Tibial artery (tissue), 4 donors: ENCODE measurements around the gene ATP5F1D.

Experiments
- DNase-seq, 2 donors: peaks; one replicate each; pipeline ENCODE4 v3.0.0-alpha.2; 2019
- H3K27ac ChIP-seq, 2 donors: fragments of 200-600 bp; sonication (generic) in 1 of 2; 1 replicate in 1 of 2; 2 replicates in 1 of 2; pipeline ENCODE4 v1.5.1; 2018 to 2019; ENCODE audit warnings: mild to moderate bottlenecking in 1 of 2
- H3K27me3 ChIP-seq, 2 donors: fragments of 200-600 bp; sonication (generic) in 1 of 2; one replicate each; pipeline versions ENCODE4 v1.5.1 to v1.6.0; 2016 to 2019
- H3K36me3 ChIP-seq, 3 donors: fragments of 200-600 bp; sonication (generic) in 2 of 3; one replicate each; pipeline ENCODE4 v1.5.1; 2016 to 2019; ENCODE audit warnings: mild to moderate bottlenecking in 2 of 3
- H3K4me1 ChIP-seq, 4 donors: fragments of 200-600 bp; sonication (generic) in 2 of 4; 1 replicate in 3 of 4; 2 replicates in 1 of 4; pipeline ENCODE4 v1.5.1; 2016 to 2019
- H3K4me3 ChIP-seq, 2 donors: fragments of 200-600 bp; sonication (generic) in 1 of 2; 1 replicate in 1 of 2; 2 replicates in 1 of 2; pipeline ENCODE4 v1.5.1; 2018 to 2019; ENCODE audit warnings: mild to moderate bottlenecking in 2 of 2
- H3K9me3 ChIP-seq, 3 donors: fragments of 200-600 bp; sonication (generic) in 1 of 3; one replicate each; pipeline ENCODE4 v1.5.1; 2016 to 2019
- intact Hi-C: fragments of 100-400 bp; cut with DNase I; formaldehyde crosslinking; loops from one replicate; pipeline ENCODE4 v1.15.0; 2023; ENCODE audit warnings: low total_unique reads
- TF ChIP-seq, protein P1 (sequence below), 2 experiments: fragments of 200-600 bp in 1 of 2; fragments of 450-650 bp in 1 of 2; IDR thresholded peaks; one replicate each; pipeline ENCODE4 v1.5.1; 2017 to 2019; ENCODE audit warnings: antibody characterized with exemption in 2 of 2, mild to moderate bottlenecking in 1 of 2, moderate library complexity in 1 of 2

Gene ATP5F1D

GRCh38 chr19:1223018-1223855 lies 18.3 kb upstream of the ATP5F1D start:
- H3K27ac ChIP-seq = no peak overlapping the region

GRCh38 chr19:1224047-1224825 lies 17.3 kb upstream of the ATP5F1D start:
- intact Hi-C loops = no loop called here
- TF ChIP-seq, protein P1, sequence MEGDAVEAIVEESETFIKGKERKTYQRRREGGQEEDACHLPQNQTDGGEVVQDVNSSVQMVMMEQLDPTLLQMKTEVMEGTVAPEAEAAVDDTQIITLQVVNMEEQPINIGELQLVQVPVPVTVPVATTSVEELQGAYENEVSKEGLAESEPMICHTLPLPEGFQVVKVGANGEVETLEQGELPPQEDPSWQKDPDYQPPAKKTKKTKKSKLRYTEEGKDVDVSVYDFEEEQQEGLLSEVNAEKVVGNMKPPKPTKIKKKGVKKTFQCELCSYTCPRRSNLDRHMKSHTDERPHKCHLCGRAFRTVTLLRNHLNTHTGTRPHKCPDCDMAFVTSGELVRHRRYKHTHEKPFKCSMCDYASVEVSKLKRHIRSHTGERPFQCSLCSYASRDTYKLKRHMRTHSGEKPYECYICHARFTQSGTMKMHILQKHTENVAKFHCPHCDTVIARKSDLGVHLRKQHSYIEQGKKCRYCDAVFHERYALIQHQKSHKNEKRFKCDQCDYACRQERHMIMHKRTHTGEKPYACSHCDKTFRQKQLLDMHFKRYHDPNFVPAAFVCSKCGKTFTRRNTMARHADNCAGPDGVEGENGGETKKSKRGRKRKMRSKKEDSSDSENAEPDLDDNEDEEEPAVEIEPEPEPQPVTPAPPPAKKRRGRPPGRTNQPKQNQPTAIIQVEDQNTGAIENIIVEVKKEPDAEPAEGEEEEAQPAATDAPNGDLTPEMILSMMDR (IDR thresholded peaks at IDR 0.05) = no peak
- H3K27me3 ChIP-seq = no peaks in the 10 kb centered on the region
- H3K9me3 ChIP-seq = no peaks in the 10 kb centered on the region
- no peak for DNase-seq
- peaks cover 0 to 36% (median 22%) of the 10 kb centered on the region in 4 donors for H3K4me1 ChIP-seq
- peaks cover 50 to 92% (median 77%) of the 10 kb centered on the region in 3 donors for H3K36me3 ChIP-seq
- no peak overlapping the region for H3K27ac ChIP-seq
- H3K4me3 ChIP-seq = no peak overlapping the region

More at GRCh38 chr19:1223018-1223855, 18.3 kb upstream of the ATP5F1D start:
- Histone ChIP-seq H3K4me1 (peaks cover 5 to 46% (median 32%) of the 10 kb centered on the region in 4 donors), H3K36me3 (peaks cover 50 to 86% (median 76%) of the 10 kb centered on the region in 3 donors), H3K9me3 (no peaks in the 10 kb centered on the region), H3K27me3 (no peaks in the 10 kb centered on the region), H3K4me3 (no peak overlapping the region)
- DNase-seq = no peak
- intact Hi-C loops = no loop called here
- TF ChIP-seq, protein P1 (IDR thresholded peaks at IDR 0.05) = peak; percentile 19 to 42

- Histone ChIP-seq H3K36me3 (peaks cover 50 to 90% (median 75%) of the 10 kb centered on the region in 3 donors), H3K4me3 (no peak overlapping the region), H3K9me3 (no peaks in the 10 kb centered on the region), H3K27ac (no peak overlapping the region), H3K4me1 (peaks cover 0 to 30% (median 19%) of the 10 kb centered on the region in 4 donors), H3K27me3 (no peaks in the 10 kb centered on the region)
- TF ChIP-seq, protein P1 (IDR thresholded peaks at IDR 0.05) = no peak
- no peak for DNase-seq
- intact Hi-C loops = no loop called here
These were observed 16.7 kb upstream of the ATP5F1D start for GRCh38 chr19:1224847-1225246.

DNA sequence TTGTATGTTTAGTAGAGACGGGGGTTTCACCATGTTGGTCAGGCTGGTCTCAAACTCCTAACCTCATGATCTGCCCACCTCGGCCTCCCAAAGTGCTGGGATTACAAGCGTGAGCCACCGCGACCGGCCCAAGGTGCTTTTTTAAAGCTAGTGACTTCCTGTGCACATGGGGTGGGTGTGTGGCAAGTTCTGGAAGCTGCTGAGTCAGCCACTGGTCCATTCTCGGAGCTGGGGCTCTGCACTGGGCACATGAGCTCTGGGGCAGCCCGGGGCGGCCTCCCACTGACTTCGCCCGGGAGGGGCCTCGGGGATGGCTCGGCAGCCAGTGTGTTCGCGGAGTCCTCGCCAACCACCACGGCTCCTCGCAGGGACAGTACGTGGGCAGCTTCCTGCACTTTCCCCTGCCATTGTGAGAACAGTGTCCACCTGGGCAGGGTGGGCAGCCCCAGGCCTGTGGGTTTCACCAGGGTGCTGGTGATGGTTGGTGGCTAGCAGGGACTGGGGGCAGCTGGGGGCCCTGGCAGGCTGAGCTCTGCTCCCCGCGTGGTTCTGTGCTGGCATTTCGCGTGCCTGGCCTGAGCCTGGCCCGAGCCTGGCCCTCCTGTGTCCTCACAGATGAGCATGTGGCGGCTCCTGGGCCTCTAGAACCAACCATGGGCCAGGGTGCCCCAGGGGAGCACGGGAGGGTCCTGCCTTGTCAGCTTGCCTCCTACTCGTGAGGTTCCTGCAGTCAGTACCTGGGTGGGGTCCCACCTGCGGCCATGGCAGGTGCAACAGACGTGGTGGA lies 15.9 kb upstream of the ATP5F1D start:
- intact Hi-C loops = no loop called here
- no peak overlapping the region for H3K27ac ChIP-seq

GRCh38 chr19:1226227-1226518 lies 15.4 kb upstream of the ATP5F1D start:
- DNase-seq = no peak
- Histone ChIP-seq H3K4me3 (no peak overlapping the region), H3K36me3 (peaks cover 43 to 76% (median 62%) of the 10 kb centered on the region in 3 donors), H3K27ac (no peak overlapping the region), H3K4me1 (peaks cover 0 to 24% (median 13%) of the 10 kb centered on the region in 4 donors), H3K9me3 (no peaks in the 10 kb centered on the region), H3K27me3 (no peaks in the 10 kb centered on the region)
- TF ChIP-seq, protein P1 (IDR thresholded peaks at IDR 0.05) = no peak
- intact Hi-C loops = no loop called here

More for the DNA sequence above, 15.9 kb upstream of the ATP5F1D start:
- H3K27me3 ChIP-seq = no peaks in the 10 kb centered on the region
- TF ChIP-seq, protein P1 (IDR thresholded peaks at IDR 0.05) = no peak
- H3K9me3 ChIP-seq = no peaks in the 10 kb centered on the region
- DNase-seq = no peak
- H3K4me3 ChIP-seq = no peak overlapping the region
- H3K4me1 ChIP-seq = peaks cover 0 to 27% (median 14%) of the 10 kb centered on the region in 4 donors
- H3K36me3 ChIP-seq = peaks cover 48 to 82% (median 67%) of the 10 kb centered on the region in 3 donors
